Endometrial microvascular endothelial cells (primary cell): ENCODE measurements around the gene BCHE. TPM values are rescaled to one million over a fixed set of nuclear protein-coding genes. Genes with fewer than 3 reads are reported as not detected.

Experiments used
- in situ Hi-C: cut with HindIII; loops from 2 replicates; pipeline ENCODE4 v1.10.0; 2017; ENCODE audit warnings: low sequenced_read_pairs, low pct_unique_long_range_greater_than_20kb; ENCODE audit errors: inconsistent ontology term
- total RNA-seq: library from RNA; depleted of rRNA; stranded (reverse); fragments of >200 nt; gene quantifications from one replicate; pipeline ENCODE4 v1.2.3, GENCODE V29; 2015; ENCODE audit errors: inconsistent ontology term

The BCHE gene
- total RNA-seq = not detected

- in situ Hi-C loops = no loop called here
These were observed at the start of gene BCHE for GRCh38 chr3:165837058-165837525. Gene BCHE, minus strand, starts transcription at chr3:165837423. Its CDS starts 6,390 bp downstream, at chr3:165831033.

- in situ Hi-C loops = no loop called here
These were observed 48.5 kb upstream of the BCHE start for GRCh38 chr3:165885558-165886270.

GRCh38 chr3:165884518-165884917, 47.3 kb upstream of the BCHE start:
- in situ Hi-C loops = no loop called here

- in situ Hi-C loops = no loop called here
These were observed 46.7 kb upstream of the BCHE start for GRCh38 chr3:165883863-165884478.

GRCh38 chr3:165883117-165883516, 45.9 kb upstream of the BCHE start:
- in situ Hi-C loops = no loop called here

- in situ Hi-C loops = no loop called here
These were observed 38.4 kb upstream of the BCHE start for GRCh38 chr3:165875644-165876043.

GRCh38 chr3:165874663-165875489, 37.7 kb upstream of the BCHE start:
- in situ Hi-C loops = no loop called here

GRCh38 chr3:165868088-165868487, 30.9 kb upstream of the BCHE start:
- in situ Hi-C loops = no loop called here

- in situ Hi-C loops = no loop called here
These were observed 21.8 kb upstream of the BCHE start for GRCh38 chr3:165859061-165859460.

- in situ Hi-C loops = no loop called here
These were observed 18.4 kb upstream of the BCHE start for GRCh38 chr3:165855581-165855980.

- in situ Hi-C loops = no loop called here
These were observed 17.5 kb upstream of the BCHE start for GRCh38 chr3:165854696-165855095.

- in situ Hi-C loops = no loop called here
These were observed 15.5 kb upstream of the BCHE start for GRCh38 chr3:165852711-165853110.

GRCh38 chr3:165852191-165852590, 15.0 kb upstream of the BCHE start:
- in situ Hi-C loops = no loop called here

- in situ Hi-C loops = no loop called here
These were observed 8.8 kb upstream of the BCHE start for GRCh38 chr3:165846056-165846455.

GRCh38 chr3:165839296-165840076, 2.3 kb upstream of the BCHE start:
- in situ Hi-C loops = no loop called here

GRCh38 chr3:165837801-165838200, 578 bp upstream of the BCHE start:
- in situ Hi-C loops = no loop called here

- in situ Hi-C loops = no loop called here
These were observed 1.8 kb downstream of the BCHE start for GRCh38 chr3:165835431-165835830.

GRCh38 chr3:165830746-165831145, 6.5 kb downstream of the BCHE start:
- in situ Hi-C loops = no loop called here

GRCh38 chr3:165827883-165828282, 9.3 kb downstream of the BCHE start:
- in situ Hi-C loops = no loop called here
